B cell (primary cell): ENCODE measurements around the gene YIF1A. TPM values are rescaled to one million over a fixed set of nuclear protein-coding genes. Genes with fewer than 3 reads are reported as not detected.

ENCODE experiments used
- ATAC-seq: fragments of 200-7000 bp; cut with Tn5 transposase; one replicate; pipeline ENCODE4 v1.10.0; 2021; ENCODE audit warnings: low read depth, mild to moderate bottlenecking, moderate number of reproducible peaks, moderate library complexity
- CTCF ChIA-PET: fragments of 350-600 bp; sonication (Branson Sonifier 250); formaldehyde crosslinking; loops from one replicate; lab custom pipeline; 2021; ENCODE audit warnings: antibody characterized with exemption, inconsistent platforms; lab: Charles Lee
- POLR2A ChIA-PET: fragments of 350-600 bp; sonication (Branson Sonifier 250); formaldehyde crosslinking; loops from one replicate; lab custom pipeline; 2021; ENCODE audit warnings: antibody characterized with exemption; lab: Charles Lee
- DNase-seq: peaks from one replicate; pipeline ENCODE4 v3.0.0; 2013
- H2AFZ ChIP-seq: 2 replicates; pipeline ENCODE4 v1.6.1; 2012; ENCODE audit warnings: mild to moderate bottlenecking, low read depth, low read length; ENCODE audit not compliant: insufficient read depth, poor library complexity, severe bottlenecking
- H3K27ac ChIP-seq, 2 donors: 1 replicate in 1 of 2; 2 replicates in 1 of 2; pipeline ENCODE4 v1.5.1; 2012 to 2013; ENCODE audit warnings: low read length in 2 of 2, mild to moderate bottlenecking in 2 of 2, moderate library complexity in 1 of 2
- H3K27me3 ChIP-seq, 4 experiments: fragments of 200-600 bp in 1 of 4; sonication (generic) in 1 of 4; replicated peaks in 1 of 4; 1 replicate in 2 of 4; 2 replicates in 2 of 4; pipeline versions ENCODE4 v1.6.1 to v1.7.0; 2013 to 2016; ENCODE audit warnings: low read length in 3 of 4, mild to moderate bottlenecking in 2 of 4, mixed read lengths in 1 of 4, moderate library complexity in 1 of 4; ENCODE audit not compliant: insufficient read depth in 4 of 4, control insufficient read depth in 3 of 4; ENCODE audit errors: control extremely low read depth in 1 of 4
- H3K36me3 ChIP-seq, 2 experiments: replicated peaks in 1 of 2; 1 replicate in 1 of 2; 2 replicates in 1 of 2; pipeline versions ENCODE4 v1.6.1 to v1.7.1; 2013; ENCODE audit warnings: low read length in 1 of 2; ENCODE audit not compliant: insufficient read depth in 2 of 2, control insufficient read depth in 1 of 2; ENCODE audit errors: control extremely low read depth in 1 of 2, extremely low read depth in 1 of 2
- H3K4me1 ChIP-seq, 2 donors: fragments of 200-600 bp in 1 of 2; sonication (generic) in 1 of 2; 1 replicate in 1 of 2; 2 replicates in 1 of 2; pipeline versions ENCODE4 v1.5.1 to v1.6.1; 2013 to 2017; ENCODE audit warnings: low read length in 2 of 2; ENCODE audit not compliant: control insufficient read depth in 2 of 2, insufficient read depth in 2 of 2
- H3K4me2 ChIP-seq: replicated peaks from 2 replicates; pipeline ENCODE3; 2012; ENCODE audit warnings: mild to moderate bottlenecking, low read depth, low read length; ENCODE audit not compliant: poor library complexity, severe bottlenecking
- H3K4me3 ChIP-seq, 5 experiments: fragments of 200-600 bp in 1 of 5; sonication (generic) in 1 of 5; 1 replicate in 3 of 5; 2 replicates in 2 of 5; pipeline versions ENCODE4 v1.5.1 to v1.7.0; 2011 to 2016; ENCODE audit warnings: low read length in 4 of 5, mild to moderate bottlenecking in 4 of 5, low read depth in 2 of 5, control low read depth in 1 of 5, moderate library complexity in 1 of 5; ENCODE audit not compliant: insufficient read depth in 1 of 5; ENCODE audit errors: control extremely low read depth in 1 of 5, extremely low read depth in 1 of 5
- H3K79me2 ChIP-seq: fragments of 200-600 bp; sonication (generic); one replicate; pipeline ENCODE4 v1.6.0; 2016; ENCODE audit warnings: low read length; ENCODE audit not compliant: control insufficient read depth, insufficient read depth
- H3K9ac ChIP-seq: fragments of 200-600 bp; sonication (generic); 2 replicates; pipeline ENCODE4 v1.6.1; 2017; ENCODE audit warnings: mild to moderate bottlenecking, low read length, moderate library complexity
- H3K9me3 ChIP-seq, 3 donors: one replicate each; pipeline versions ENCODE4 v1.6.1 to v1.7.1; 2013; ENCODE audit warnings: low read length in 2 of 3; ENCODE audit not compliant: control insufficient read depth in 2 of 3, insufficient read depth in 1 of 3; ENCODE audit errors: control extremely low read depth in 1 of 3
- H4K20me1 ChIP-seq: 2 replicates; pipeline ENCODE4 v1.6.0; 2012; ENCODE audit warnings: mild to moderate bottlenecking, low read length; ENCODE audit not compliant: insufficient read depth, control insufficient read depth, poor library complexity, severe bottlenecking
- H3K27ac Mint-ChIP-seq: one replicate; pipeline ENCODE4 v1.8.0; 2021; ENCODE audit warnings: mixed read lengths
- H3K27me3 Mint-ChIP-seq: one replicate; pipeline ENCODE4 v1.8.0; 2021; ENCODE audit warnings: mixed read lengths
- H3K4me1 Mint-ChIP-seq: one replicate; pipeline ENCODE4 v1.8.0; 2021; ENCODE audit warnings: mixed read lengths
- H3K4me3 Mint-ChIP-seq: one replicate; pipeline ENCODE4 v1.8.0; 2021; ENCODE audit warnings: mixed read lengths
- H3K9me3 Mint-ChIP-seq: one replicate; pipeline ENCODE4 v1.8.0; 2022; ENCODE audit warnings: mixed read lengths; ENCODE audit not compliant: insufficient read depth
- CTCF ChIP-seq: fragments of 200-600 bp; IDR thresholded peaks from one replicate; pipeline ENCODE4 v1.8.0; 2022; ENCODE audit warnings: antibody characterized with exemption, mild to moderate bottlenecking
- EZH2 ChIP-seq: IDR thresholded peaks from 2 replicates; pipeline ENCODE4 v1.6.1; 2012; ENCODE audit warnings: borderline replicate concordance, low read depth, mild to moderate bottlenecking, moderate library complexity, low read length; ENCODE audit not compliant: insufficient read depth, poor library complexity, severe bottlenecking
- WGBS: methylation state at CpG from one replicate; pipeline ENCODE4 v1.1.5; 2013; ENCODE audit warnings: missing lambda C conversion rate; ENCODE audit not compliant: insufficient coverage; 5-methylcytosine and 5-hydroxymethylcytosine counted together
- intact Hi-C: fragments of 100-400 bp; cut with micrococcal nuclease; formaldehyde crosslinking; loops from one replicate; pipeline ENCODE4 v1.10.0; 2022
- polyA plus RNA-seq: library from polyadenylated mRNA; depleted of rRNA; stranded (reverse); fragments of >200 nt; gene quantifications from 2 replicates; pipeline ENCODE4 v1.2.3, GENCODE V29; 2012
- total RNA-seq, 2 donors: library from RNA; stranded (reverse); fragments of 120-200 nt in 1 of 2; gene quantifications; 1 replicate in 1 of 2; 2 replicates in 1 of 2; pipeline versions ENCODE4 v1.2.3 to v1.2.4, GENCODE V29; 2013 to 2022

The YIF1A gene
- total and polyA plus RNA-seq, 2 donors (not counting 1 experiment from before 2014, with no cell fraction given): 43.9 to 95.0 TPM

GRCh38 chr11:66247801-66248200, 41.1 kb downstream of the YIF1A start:
- no peak for DNase-seq
- CTCF ChIA-PET: no interaction called here
- TF ChIP-seq EZH2: no peak
- no peak for TF ChIP-seq CTCF
- no peak overlapping the region for H3K4me2 ChIP-seq
- no peaks in the 10 kb centered on the region for H3K9me3 ChIP-seq
- H3K9ac ChIP-seq: no peak overlapping the region
- POLR2A ChIA-PET: no interaction called here
- no peak overlapping the region for H3K27ac Mint-ChIP-seq
- H3K27me3 ChIP-seq: no peaks in the 10 kb centered on the region
- no peaks in the 10 kb centered on the region for H3K27me3 Mint-ChIP-seq
- intact Hi-C loops: no loop called here
- H2AFZ ChIP-seq: no peak overlapping the region
- H3K4me3 Mint-ChIP-seq: no peak overlapping the region
- H3K79me2 ChIP-seq: no peaks in the 10 kb centered on the region
- H3K4me1 ChIP-seq: no peaks in the 10 kb centered on the region
- peaks cover 5% of the 10 kb centered on the region for H4K20me1 ChIP-seq
- peaks cover 4% of the 10 kb centered on the region for H3K4me1 Mint-ChIP-seq
- no peak overlapping the region for H3K27ac ChIP-seq
- peaks cover 0 to 41% of the 10 kb centered on the region in 2 experiments for H3K36me3 ChIP-seq
- H3K9me3 Mint-ChIP-seq: no peaks in the 10 kb centered on the region
- ATAC-seq: no peak
- 75% methylated on average over 1 of the region's 3 CpGs for WGBS
- H3K4me3 ChIP-seq: no peak overlapping the region

- Histone ChIP-seq H3K9ac (no peak overlapping the region), H3K27ac (no peak overlapping the region), H3K4me2 (no peak overlapping the region), H3K79me2 (no peaks in the 10 kb centered on the region), H2AFZ (no peak overlapping the region), H3K36me3 (peaks cover 0 to 46% of the 10 kb centered on the region in 2 experiments), H3K27me3 (no peaks in the 10 kb centered on the region), H3K9me3 (no peaks in the 10 kb centered on the region), H3K4me3 (no peak overlapping the region), H3K4me1 (peaks cover 0 to 3% of the 10 kb centered on the region in 2 donors), H4K20me1 (peaks cover 7% of the 10 kb centered on the region)
- no peaks in the 10 kb centered on the region for H3K27me3 Mint-ChIP-seq
- no peaks in the 10 kb centered on the region for H3K9me3 Mint-ChIP-seq
- no peak overlapping the region for H3K27ac Mint-ChIP-seq
- 97% methylated on average over 4 of the region's 4 CpGs for WGBS
- ChIA-PET CTCF (interaction anchor here (1.5 kb wide), 1 partner anchor 225 kb away, joined by 3 read pairs; no protein-coding TSS in a partner anchor), POLR2A (no interaction called here)
- TF ChIP-seq CTCF: no peak
- TF ChIP-seq EZH2: no peak
- H3K4me3 Mint-ChIP-seq: no peak overlapping the region
- H3K4me1 Mint-ChIP-seq: peaks cover 4% of the 10 kb centered on the region
- intact Hi-C loops: no loop called here
- no peak for DNase-seq
- no peak for ATAC-seq
These were observed 41.6 kb downstream of the YIF1A start for GRCh38 chr11:66247295-66247694.
